NCI-H82 treated with DMSO at 0.1 percent for 48 hours (cell line): ENCODE data around the gene ITPRID2.
"Not testable (repeated sequence)": the region's sequence is repeated elsewhere in the genome, so short reads cannot be mapped to it uniquely, and the experiment has no call there.

Experiments
- DNase-seq: peaks from one replicate; lab custom pipeline; 2025; ENCODE audit not compliant: unreplicated experiment; lab: John Stamatoyannopoulos, UW

The ITPRID2 gene

DNA sequence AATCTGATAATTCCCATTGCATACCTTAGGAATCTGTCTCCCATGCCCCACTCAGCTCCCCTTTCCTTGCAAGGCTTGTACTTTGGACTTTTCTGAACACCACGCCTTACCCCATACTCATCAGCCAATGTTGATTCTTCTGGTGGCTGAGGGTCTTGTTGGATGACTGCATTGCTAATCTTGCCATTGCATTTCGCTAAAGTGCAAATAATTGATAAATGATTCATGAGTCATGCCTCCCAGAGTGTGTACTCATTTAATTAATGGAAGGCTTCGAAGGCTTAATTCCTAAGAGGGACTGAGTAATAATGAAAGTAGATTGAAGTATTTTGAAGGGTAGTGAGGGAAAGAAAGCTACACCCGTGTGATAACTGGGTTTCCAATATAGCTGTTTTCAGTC, 66.1 kb downstream of the ITPRID2 start:
- DNase-seq, result no peak

- DNase-seq, result no peak
Measured at GRCh38 chr2:181958726-181959125, 67.2 kb downstream of the ITPRID2 start.

DNA sequence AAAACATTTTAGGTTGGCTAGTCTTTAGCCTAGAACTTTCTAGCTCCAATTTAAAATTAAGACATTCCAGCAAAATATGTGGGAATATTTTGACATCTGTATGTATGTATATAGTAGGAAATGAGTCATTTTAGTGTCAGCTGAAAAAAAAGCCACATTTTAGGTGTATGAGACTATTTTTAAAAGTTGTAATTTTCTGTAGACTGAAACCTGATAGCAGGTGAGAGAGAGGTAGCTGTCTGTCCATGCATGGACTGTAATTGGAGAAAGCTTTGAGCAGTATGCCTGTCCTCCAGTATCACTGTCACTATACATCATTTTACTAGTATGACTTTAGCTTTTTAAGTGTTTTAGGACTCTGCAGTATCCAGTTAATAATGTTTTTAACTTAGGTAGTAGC, 68.0 kb downstream of the ITPRID2 start:
- DNase-seq, result no peak

DNA sequence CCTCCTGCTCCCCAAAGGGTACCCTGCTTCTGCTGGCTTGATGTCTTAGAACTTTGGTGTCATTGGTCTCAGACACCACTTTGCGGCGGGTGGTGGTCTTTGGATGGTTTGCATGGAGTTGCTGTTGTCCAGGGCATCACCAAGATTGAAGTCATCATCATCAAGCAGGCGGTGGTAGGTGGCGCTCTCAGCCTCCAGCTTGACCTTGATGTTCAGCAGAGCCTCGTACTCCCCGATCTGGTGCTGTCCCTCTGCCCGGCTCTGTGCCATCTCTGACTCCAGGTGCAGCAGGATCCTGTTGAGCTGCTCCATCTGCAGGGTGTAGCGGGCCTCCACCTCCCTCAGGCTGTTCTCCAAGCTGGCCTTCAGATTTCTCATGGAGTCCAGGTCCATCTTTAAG, 69.6 kb downstream of the ITPRID2 start:
- not testable (repeated sequence) for DNase-seq

DNA sequence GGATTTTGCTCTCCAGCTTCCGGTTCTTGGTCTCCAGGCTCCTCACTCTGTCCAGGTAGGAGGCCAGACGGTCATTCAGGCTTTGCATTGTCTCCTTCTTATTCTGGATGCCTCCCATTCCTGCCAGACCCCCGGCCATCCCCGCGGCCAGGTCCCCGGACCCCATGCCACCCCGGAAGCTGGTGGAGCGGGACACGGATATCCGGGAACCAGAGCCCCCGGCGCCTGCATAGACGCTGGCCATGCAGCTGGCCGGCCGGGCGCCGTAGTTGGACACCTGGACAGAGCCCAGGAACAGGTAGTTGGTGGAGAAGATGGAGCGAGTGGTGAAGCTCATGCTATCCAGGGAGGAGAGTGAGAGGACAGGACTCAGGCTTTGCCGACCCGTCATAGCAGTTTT, 70.6 kb downstream of the ITPRID2 start:
- DNase-seq, result no peak

GRCh38 chr2:181970160-181970794, 78.7 kb downstream of the ITPRID2 start:
- DNase-seq, result no peak

GRCh38 chr2:181971032-181971431, 79.5 kb downstream of the ITPRID2 start:
- no peak for DNase-seq

DNA sequence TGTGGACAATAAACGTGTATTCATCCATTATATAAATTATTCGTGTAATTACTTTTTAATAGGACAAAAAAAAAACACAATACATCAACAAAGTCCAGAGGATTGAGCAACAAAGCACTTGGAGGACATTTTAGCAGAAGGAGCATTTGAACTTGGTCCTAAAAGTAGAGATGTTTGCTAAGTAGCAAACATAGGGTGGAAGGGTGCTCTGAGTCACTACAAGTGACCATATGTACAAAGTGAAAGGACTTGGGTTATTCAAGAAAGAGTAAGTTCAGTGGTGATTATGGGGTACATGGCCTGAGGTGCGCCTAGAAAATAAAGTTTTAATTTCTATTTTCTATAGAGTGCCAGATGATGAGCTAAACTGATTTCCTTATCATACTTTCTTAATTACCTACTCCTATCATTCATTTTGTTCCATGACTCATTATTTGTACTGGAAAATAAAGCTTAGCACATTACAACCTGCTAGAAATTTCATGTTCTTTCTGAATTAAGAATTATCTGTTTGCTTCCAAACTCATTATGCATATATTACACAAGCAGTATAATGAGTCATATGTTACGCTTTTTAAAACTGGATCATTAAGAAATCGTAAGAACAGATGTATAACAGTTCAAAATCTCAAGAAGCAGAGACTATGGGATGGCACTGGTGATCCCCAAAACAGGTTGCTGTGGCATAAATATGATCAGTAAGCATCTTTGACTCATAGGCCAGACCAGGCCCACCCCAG, 81.1 kb downstream of the ITPRID2 start:
- DNase-seq, result no peak

- DNase-seq, result no peak
Measured at GRCh38 chr2:181973171-181973783, 81.7 kb downstream of the ITPRID2 start.

- DNase-seq, result no peak
Measured at GRCh38 chr2:181977661-181978350, 86.3 kb downstream of the ITPRID2 start.

GRCh38 chr2:181978351-181979150, 87.0 kb downstream of the ITPRID2 start:
- DNase-seq, result no peak
